GM18511 (cell line): ENCODE data around the gene ELMOD1.

ENCODE experiments used
- ATAC-seq: cut with Tn5 transposase; IDR thresholded peaks from one replicate; pipeline ENCODE4 v1.9.1; 2021; ENCODE audit warnings: mild to moderate bottlenecking, moderate library complexity; ENCODE audit not compliant: unreplicated experiment

The ELMOD1 gene

DNA sequence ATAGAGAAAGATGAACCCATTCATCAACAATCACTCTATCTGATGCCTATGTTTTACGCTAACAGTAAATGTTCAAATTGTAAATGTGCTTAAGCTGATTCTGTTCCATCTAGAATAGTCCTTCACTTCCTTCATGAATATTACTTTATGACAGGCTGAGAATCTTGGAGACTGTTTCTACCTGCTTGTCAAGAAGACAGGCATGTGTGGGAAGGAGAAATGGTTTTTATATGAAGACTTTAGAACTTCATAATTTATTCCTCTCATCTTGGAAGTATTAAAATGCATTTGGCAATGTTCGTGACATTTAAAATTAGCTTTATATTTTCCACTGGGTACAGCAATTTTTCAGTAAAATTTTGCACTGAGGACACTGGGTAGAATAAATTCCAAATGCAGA is 41.0 kb downstream of the ELMOD1 start:
- ATAC-seq, result no peak

GRCh38 chr11:107646783-107647182 is 55.8 kb downstream of the ELMOD1 start:
- ATAC-seq, result no peak

DNA sequence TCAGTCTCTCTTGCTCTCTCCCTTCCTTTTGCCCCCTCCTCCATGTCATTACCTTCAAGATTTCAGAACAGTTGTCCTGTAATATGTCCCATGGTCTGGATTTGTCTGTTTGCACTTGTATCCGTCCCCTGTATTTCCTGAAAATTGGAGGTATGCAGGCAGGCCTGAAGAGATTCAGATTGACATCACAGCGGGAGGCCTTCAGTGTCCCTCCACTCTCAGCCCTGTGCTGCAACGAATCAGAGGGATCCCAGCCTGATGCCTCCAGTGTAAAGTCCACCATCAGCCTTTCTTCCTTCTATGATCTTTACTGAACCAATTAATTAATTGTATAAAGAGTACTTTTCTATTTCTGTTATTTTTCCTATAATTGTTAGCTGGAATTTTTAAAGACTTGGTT is 57.3 kb downstream of the ELMOD1 start:
- ATAC-seq, result no peak

- no peak for ATAC-seq
Measured at GRCh38 chr11:107651672-107652071, 60.7 kb downstream of the ELMOD1 start.

DNA sequence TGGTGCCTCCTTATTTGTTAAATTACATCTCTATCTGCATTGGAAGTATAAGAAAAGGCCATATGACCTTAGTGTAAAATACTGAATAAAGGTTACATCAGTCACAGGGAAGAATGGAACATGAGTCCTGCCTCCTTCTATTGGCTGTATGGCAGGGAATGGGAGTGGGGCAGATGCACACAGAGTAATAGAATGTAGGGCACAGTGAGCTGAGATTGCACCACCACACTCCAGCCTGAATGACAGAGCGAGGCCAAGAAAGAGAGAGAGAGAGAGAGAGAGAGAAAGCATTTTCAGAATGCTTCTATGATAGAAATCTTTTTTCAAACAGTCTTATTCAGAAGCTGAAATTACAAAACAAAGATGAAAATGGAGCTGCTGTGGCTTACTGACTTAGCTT is 62.1 kb downstream of the ELMOD1 start:
- no peak for ATAC-seq

GRCh38 chr11:107655602-107656001 is 64.7 kb downstream of the ELMOD1 start:
- ATAC-seq, result no peak

DNA sequence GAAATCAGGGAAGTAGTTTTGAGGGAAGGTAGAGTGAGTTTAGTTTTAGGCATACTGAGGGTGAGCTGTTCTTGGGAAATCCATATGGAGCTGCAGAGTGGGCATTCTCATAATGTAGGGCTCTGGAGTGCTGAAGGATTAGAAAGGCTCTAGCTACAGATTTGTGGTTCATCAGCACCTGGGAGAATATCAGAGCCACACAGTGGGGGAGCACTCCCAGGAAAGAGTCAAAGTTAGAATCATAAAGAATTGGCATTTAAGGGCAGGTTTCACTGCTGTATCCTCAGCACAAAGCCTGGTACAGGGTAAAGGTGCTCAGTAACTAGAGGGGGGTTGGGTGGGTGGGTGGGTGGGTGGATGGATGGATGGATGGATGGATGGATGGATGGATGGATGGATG is 68.4 kb downstream of the ELMOD1 start:
- no peak for ATAC-seq

DNA sequence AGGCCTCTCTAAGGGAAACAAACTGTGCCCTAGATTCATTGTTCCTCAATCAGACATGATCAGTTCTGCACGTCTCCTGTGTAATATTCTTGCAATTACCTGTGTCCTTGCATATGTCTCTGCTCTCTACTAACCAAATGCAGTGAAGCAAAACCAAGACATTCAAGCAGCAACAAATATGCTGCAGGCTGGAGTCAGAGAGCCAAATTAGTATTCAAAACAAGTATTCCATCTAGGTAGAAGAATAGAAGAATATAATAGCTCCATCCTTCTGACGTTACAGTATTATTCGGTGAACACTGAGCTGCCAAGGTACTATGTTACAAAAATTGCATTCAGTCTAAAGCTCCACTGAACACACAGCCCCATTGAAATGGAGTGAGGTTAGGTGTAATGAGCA is 69.1 kb downstream of the ELMOD1 start:
- ATAC-seq, result no peak

DNA sequence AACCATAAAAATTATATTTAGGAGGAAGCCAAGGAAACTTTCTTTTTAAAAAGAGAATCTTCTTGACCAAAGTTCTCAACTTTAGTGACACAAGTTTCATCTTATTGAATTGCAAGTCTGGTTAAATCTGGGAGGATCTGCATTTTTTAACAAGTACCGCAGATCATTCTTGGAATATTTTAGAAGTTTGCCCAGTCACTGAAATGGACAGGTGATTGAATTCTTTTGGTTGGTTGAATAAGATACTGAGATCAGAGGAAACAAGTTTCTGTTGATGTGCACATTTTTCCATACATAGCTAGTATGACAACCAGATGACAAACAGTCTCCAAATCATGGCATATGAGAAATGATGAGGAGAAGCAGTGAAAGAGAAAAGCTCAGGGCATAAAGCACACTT is 70.7 kb downstream of the ELMOD1 start:
- no peak for ATAC-seq

GRCh38 chr11:107665018-107665417 is 74.1 kb downstream of the ELMOD1 start:
- no peak for ATAC-seq

- ATAC-seq, result no peak
Measured at GRCh38 chr11:107666911-107667613, 76.1 kb downstream of the ELMOD1 start.

DNA sequence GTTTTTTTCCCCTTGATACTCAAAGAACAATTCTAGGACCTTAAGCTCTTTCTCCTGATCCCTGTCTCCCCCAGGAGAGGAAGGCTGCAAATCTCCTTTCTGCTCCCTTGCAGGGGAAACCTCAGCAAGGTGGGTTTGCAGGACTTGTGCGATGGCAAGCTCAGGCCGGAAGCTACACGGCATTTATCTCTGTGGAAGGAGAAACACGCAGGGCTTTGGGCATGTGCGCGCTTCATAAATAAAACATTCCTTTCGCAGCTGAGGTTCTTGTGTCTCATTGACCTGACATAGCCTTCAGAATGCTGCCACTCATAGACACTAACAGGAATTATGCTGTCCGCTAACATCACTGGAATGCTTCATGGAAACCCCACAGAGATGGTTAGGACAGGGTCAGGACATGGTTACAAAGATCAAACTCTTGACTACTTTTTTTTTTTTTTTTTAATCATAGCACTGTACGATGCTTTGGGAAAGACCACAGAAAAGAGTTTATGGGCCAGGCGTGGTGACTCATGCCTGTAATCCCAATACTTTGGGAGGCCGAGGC is 78.3 kb downstream of the ELMOD1 start:
- ATAC-seq, result no peak

DNA sequence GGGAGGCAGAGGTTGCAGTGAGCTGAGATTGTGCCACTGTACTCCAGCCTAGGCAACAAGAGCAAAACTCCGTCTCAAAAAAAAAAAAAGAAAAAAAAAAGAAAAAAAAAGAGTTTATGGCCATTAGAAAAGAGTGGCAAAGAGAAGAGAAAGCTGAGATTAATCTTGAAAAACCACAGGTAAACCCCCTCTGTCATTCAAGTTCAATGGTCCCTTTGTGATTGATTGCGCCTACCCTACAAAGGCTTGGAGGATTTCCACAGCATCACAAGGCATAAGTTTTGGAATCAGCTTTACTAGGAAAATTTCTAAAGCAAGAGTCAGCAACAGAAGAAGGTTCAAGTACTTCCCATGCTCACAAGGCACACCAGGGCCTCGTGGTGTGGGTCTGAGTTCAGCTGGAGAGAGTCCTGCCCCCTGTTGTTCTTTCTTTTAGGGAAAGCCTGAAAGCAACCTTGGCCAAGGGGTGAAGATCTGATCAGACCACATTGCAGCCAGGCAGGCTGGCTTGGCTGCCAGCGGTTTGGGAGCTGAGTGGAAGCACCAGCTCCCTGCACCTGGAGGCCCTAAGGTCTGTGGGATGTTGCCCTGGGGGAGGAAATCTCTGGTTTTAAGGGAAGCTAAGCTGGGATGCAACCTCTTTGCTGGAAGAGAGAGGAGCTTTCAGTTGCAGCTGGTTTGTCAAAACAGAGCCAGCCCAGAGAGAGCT is 79.1 kb downstream of the ELMOD1 start:
- ATAC-seq, result no peak

DNA sequence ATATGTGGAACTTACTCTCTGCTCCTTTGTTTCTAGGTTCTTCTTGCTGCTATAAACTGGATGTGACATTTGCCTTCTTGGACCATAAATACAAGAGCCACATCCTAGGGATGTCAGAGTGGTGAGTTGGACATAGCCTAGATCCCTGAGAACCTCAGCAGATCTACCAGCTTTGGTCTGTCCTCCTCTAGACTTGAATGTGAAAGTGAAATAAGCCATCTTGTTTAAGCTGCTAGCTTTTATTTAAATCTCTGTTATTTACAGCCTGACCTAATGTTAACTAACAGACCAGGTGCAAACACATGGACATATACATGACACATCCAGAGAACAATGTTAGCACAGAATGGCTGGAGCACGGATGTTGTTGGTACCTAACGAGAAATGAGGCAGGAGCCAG is 85.0 kb downstream of the ELMOD1 start:
- no peak for ATAC-seq

DNA sequence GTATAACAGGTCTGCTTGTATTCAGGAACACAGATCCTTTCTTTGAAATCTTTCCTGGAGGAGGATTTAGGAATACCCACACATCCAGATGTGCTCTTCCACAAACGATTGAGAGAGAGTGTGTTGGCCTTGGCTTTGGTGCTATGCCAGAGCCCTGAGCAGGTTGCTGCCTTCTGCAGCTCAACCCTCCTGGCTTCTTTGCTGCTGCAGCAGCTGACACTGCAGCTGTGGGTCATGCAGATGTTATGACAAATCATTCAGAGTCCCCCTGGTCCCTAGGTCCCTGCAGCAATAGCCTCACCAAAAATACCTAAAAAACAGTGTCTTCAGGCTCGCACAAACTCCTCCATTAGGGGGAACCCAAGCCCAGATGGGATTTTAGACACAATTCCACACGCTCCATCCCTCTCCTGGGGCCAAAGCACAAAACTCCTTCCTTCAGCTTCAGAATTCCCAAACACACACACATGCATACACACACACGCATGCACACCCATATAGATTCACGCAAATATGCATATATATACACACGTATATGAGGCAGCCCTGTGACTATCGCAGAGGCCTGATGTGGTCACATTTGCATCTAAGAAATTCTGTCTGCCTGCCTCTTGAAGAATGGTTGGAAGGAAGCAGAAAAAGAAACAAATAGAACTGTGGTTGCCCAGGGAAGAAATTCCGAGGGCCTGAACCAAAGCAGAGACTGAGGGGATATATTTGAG is 85.5 kb downstream of the ELMOD1 start:
- ATAC-seq, result no peak

DNA sequence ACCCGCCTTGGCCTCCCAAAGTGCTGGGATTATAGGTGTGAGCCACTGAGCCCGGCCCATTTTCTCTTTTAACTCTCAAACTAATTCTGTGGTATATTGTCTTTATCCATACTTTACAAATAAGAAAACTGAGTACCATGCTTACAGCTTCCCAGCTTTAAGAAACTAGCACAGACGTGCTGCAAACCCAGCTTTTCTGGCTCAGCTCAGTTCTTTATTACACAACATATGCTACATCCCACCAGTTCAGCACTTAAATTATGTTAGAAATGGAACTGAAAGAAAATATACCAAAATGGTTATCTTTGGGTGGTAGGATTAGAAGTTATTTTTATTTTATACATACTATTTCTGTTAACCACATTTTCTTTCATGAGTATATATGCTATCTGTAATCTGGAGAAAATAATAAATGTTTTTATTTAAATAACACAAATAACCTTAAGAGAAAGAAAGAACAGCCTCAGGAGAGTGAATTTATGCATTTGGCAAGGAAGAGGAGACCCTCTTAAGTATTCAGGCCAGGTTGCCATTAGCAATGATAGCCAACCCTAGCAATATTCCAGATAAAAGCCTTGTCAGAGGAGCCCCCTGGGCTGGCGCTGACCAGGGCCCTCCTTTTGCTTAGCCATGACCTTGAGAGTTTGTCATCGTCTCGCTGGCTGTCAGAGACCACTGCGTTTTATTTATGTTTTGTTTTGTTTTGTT is 87.1 kb downstream of the ELMOD1 start:
- no peak for ATAC-seq

GRCh38 chr11:107678632-107678971 is 87.7 kb downstream of the ELMOD1 start:
- no peak for ATAC-seq

GRCh38 chr11:107679255-107680024 is 88.5 kb downstream of the ELMOD1 start:
- ATAC-seq, result no peak

- no peak for ATAC-seq
Measured at GRCh38 chr11:107682171-107682570, 91.2 kb downstream of the ELMOD1 start.

- no peak for ATAC-seq
Measured at GRCh38 chr11:107682572-107682971, 91.6 kb downstream of the ELMOD1 start.
